GM23338 (cell line): ENCODE measurements around the gene RPS8.

Experiments
- TF ChIP-seq, protein P1 (sequence below): IDR thresholded peaks from one replicate; pipeline ENCODE4 v1.6.1; 2018; ENCODE audit warnings: antibody characterized with exemption; ENCODE audit not compliant: unreplicated experiment
- TF ChIP-seq, protein P2 (sequence below), 2 experiments: fragments of 200-600 bp in 1 of 2; sonication (generic) in 1 of 2; conservative IDR thresholded peaks; 2 replicates each; pipeline versions ENCODE4 v1.5.1 to v1.6.1; 2016 to 2017; ENCODE audit warnings: antibody characterized with exemption in 2 of 2, low read depth in 2 of 2, mild to moderate bottlenecking in 2 of 2, moderate library complexity in 1 of 2

DNA sequence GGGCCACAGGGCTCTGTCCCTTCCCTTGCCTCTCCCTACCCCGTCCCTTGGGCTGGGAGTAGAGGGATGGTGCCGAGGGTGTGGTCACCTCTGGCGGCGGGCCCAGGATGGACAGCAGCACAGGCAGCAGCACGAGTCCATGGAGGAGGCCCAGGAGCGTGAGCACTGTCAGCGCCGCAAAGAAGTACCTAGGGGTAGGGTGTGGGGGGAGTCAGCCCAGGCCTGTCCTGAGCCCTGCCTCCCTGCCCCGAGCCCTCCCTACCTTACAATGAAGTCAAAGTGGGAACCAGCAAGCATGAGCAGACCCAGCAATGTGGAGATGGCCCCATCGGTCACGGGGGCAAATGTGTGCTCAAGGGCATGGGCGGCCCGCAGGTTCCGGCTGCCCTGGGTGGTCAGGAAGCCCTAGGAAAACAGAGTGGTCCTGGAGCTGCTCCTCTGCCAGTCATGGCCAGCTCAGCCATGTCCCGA, 47.7 kb downstream of the RPS8 start:
- TF ChIP-seq, protein P1, sequence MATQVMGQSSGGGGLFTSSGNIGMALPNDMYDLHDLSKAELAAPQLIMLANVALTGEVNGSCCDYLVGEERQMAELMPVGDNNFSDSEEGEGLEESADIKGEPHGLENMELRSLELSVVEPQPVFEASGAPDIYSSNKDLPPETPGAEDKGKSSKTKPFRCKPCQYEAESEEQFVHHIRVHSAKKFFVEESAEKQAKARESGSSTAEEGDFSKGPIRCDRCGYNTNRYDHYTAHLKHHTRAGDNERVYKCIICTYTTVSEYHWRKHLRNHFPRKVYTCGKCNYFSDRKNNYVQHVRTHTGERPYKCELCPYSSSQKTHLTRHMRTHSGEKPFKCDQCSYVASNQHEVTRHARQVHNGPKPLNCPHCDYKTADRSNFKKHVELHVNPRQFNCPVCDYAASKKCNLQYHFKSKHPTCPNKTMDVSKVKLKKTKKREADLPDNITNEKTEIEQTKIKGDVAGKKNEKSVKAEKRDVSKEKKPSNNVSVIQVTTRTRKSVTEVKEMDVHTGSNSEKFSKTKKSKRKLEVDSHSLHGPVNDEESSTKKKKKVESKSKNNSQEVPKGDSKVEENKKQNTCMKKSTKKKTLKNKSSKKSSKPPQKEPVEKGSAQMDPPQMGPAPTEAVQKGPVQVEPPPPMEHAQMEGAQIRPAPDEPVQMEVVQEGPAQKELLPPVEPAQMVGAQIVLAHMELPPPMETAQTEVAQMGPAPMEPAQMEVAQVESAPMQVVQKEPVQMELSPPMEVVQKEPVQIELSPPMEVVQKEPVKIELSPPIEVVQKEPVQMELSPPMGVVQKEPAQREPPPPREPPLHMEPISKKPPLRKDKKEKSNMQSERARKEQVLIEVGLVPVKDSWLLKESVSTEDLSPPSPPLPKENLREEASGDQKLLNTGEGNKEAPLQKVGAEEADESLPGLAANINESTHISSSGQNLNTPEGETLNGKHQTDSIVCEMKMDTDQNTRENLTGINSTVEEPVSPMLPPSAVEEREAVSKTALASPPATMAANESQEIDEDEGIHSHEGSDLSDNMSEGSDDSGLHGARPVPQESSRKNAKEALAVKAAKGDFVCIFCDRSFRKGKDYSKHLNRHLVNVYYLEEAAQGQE = no peak
- TF ChIP-seq, protein P2, sequence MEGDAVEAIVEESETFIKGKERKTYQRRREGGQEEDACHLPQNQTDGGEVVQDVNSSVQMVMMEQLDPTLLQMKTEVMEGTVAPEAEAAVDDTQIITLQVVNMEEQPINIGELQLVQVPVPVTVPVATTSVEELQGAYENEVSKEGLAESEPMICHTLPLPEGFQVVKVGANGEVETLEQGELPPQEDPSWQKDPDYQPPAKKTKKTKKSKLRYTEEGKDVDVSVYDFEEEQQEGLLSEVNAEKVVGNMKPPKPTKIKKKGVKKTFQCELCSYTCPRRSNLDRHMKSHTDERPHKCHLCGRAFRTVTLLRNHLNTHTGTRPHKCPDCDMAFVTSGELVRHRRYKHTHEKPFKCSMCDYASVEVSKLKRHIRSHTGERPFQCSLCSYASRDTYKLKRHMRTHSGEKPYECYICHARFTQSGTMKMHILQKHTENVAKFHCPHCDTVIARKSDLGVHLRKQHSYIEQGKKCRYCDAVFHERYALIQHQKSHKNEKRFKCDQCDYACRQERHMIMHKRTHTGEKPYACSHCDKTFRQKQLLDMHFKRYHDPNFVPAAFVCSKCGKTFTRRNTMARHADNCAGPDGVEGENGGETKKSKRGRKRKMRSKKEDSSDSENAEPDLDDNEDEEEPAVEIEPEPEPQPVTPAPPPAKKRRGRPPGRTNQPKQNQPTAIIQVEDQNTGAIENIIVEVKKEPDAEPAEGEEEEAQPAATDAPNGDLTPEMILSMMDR (conservative IDR thresholded peaks at IDR 0.05; ENCODE audit: low read depth in 2 of 2) = no peak
